GM23338 (cell line): ENCODE results near the gene CLPTM1L. TPM values are rescaled to one million over a fixed set of nuclear protein-coding genes. Genes with fewer than 3 reads are reported as not detected.

Experiments
- ATAC-seq: fragments of 200-7000 bp; cut with Tn5 transposase; 3 replicates; pipeline ENCODE4 v1.9.1; 2020
- DNase-seq: peaks from one replicate; pipeline ENCODE4 v3.0.0-alpha.2; 2015; ENCODE audit warnings: low spot score
- H2AFZ ChIP-seq: fragments of 200-600 bp; sonication (generic); 2 replicates; pipeline ENCODE4 v1.8.0; 2016; ENCODE audit warnings: antibody characterized with exemption, mild to moderate bottlenecking, moderate library complexity
- H3F3A ChIP-seq: fragments of 200-600 bp; sonication (generic); replicated peaks from 2 replicates; pipeline ENCODE4 v1.8.0; 2017; ENCODE audit warnings: antibody characterized with exemption, mixed run types, low read depth
- H3K27ac ChIP-seq: fragments of 200-600 bp; sonication (generic); 2 replicates; pipeline ENCODE4 v1.6.1; 2016; ENCODE audit warnings: low read depth
- H3K27me3 ChIP-seq: fragments of 200-600 bp; sonication (generic); 2 replicates; pipeline ENCODE4 v1.8.0; 2016; ENCODE audit warnings: mild to moderate bottlenecking, mixed run types, moderate library complexity; ENCODE audit not compliant: insufficient read depth
- H3K36me3 ChIP-seq: fragments of 200-600 bp; sonication (generic); 2 replicates; pipeline ENCODE4 v1.8.0; 2016; ENCODE audit warnings: mild to moderate bottlenecking; ENCODE audit not compliant: insufficient read depth
- H3K4me1 ChIP-seq: fragments of 200-600 bp; sonication (generic); 2 replicates; pipeline ENCODE4 v1.8.0; 2016; ENCODE audit warnings: mild to moderate bottlenecking, moderate library complexity; ENCODE audit not compliant: insufficient read depth
- H3K4me2 ChIP-seq: fragments of 200-600 bp; sonication (generic); 2 replicates; pipeline ENCODE4 v1.7.1; 2017; ENCODE audit warnings: mixed run types
- H3K4me3 ChIP-seq: fragments of 200-600 bp; sonication (generic); 2 replicates; pipeline ENCODE4 v1.6.1; 2016; ENCODE audit warnings: mixed run types
- H3K79me2 ChIP-seq: fragments of 200-600 bp; sonication (generic); replicated peaks from 2 replicates; pipeline ENCODE4 v1.8.0; 2017; ENCODE audit warnings: mild to moderate bottlenecking; ENCODE audit not compliant: insufficient read depth
- H3K9me2 ChIP-seq: fragments of 200-600 bp; sonication (generic); 2 replicates; pipeline ENCODE4 v1.8.0; 2017; ENCODE audit not compliant: insufficient read depth
- H4K20me1 ChIP-seq: fragments of 200-600 bp; sonication (generic); replicated peaks from 2 replicates; pipeline ENCODE4 v1.8.0; 2017; ENCODE audit warnings: mild to moderate bottlenecking; ENCODE audit not compliant: insufficient read depth
- H3K27ac Mint-ChIP-seq: 2 replicates; pipeline ENCODE4 v1.8.0; 2020; ENCODE audit warnings: inconsistent platforms, mild to moderate bottlenecking, moderate library complexity, mixed read lengths
- H3K27me3 Mint-ChIP-seq: 3 replicates; pipeline ENCODE4 v1.8.0; 2022; ENCODE audit warnings: low read depth, mild to moderate bottlenecking, moderate library complexity, mixed read lengths, inconsistent platforms; ENCODE audit not compliant: insufficient read depth, poor library complexity
- H3K36me3 Mint-ChIP-seq: 3 replicates; pipeline ENCODE4 v1.8.0; 2021; ENCODE audit warnings: low read depth, mild to moderate bottlenecking, inconsistent platforms, moderate library complexity, mixed read lengths
- H3K4me1 Mint-ChIP-seq: 3 replicates; pipeline ENCODE4 v1.8.0; 2020; ENCODE audit warnings: mild to moderate bottlenecking, inconsistent platforms, mixed read lengths
- H3K4me3 Mint-ChIP-seq: 3 replicates; pipeline ENCODE4 v1.8.0; 2021; ENCODE audit warnings: moderate library complexity, mild to moderate bottlenecking, inconsistent platforms, mixed read lengths
- H3K9me3 Mint-ChIP-seq: 3 replicates; pipeline ENCODE4 v1.8.0; 2020; ENCODE audit warnings: moderate library complexity, mild to moderate bottlenecking, inconsistent platforms, mixed read lengths
- CTCF ChIP-seq, 2 experiments: fragments of 200-600 bp in 1 of 2; sonication (generic) in 1 of 2; conservative IDR thresholded peaks; 2 replicates each; pipeline versions ENCODE4 v1.5.1 to v1.6.1; 2016 to 2017; ENCODE audit warnings: antibody characterized with exemption in 2 of 2, low read depth in 2 of 2, mild to moderate bottlenecking in 2 of 2, moderate library complexity in 1 of 2
- EZH2 ChIP-seq: fragments of 200-600 bp; sonication (generic); IDR thresholded peaks from one replicate; pipeline ENCODE4 v1.8.0; 2017; ENCODE audit warnings: antibody characterized with exemption, mild to moderate bottlenecking, low read depth; ENCODE audit not compliant: unreplicated experiment
- EZH2phosphoT487 ChIP-seq: fragments of 200-600 bp; sonication (generic); IDR thresholded peaks from one replicate; pipeline ENCODE4 v1.8.1; 2018; ENCODE audit warnings: antibody characterized with exemption; ENCODE audit not compliant: unreplicated experiment
- NANOG ChIP-seq: IDR thresholded peaks from 2 replicates; pipeline ENCODE4 v1.6.1; 2016; ENCODE audit warnings: antibody characterized with exemption, borderline replicate concordance
- POLR2AphosphoS5 ChIP-seq: IDR thresholded peaks from 2 replicates; pipeline ENCODE4 v1.6.1; 2016; ENCODE audit warnings: antibody characterized with exemption, low read depth
- REST ChIP-seq: IDR thresholded peaks from one replicate; pipeline ENCODE4 v1.6.1; 2018; ENCODE audit warnings: antibody characterized with exemption; ENCODE audit not compliant: unreplicated experiment
- ZNF114 ChIP-seq: fragments of 250-450 bp; sonication (Bioruptor Pico); IDR thresholded peaks from 2 replicates; pipeline ENCODE4 v1.5.0; 2020; ENCODE audit warnings: mild to moderate bottlenecking, moderate library complexity
- ZNF331 ChIP-seq: fragments of 250-450 bp; sonication (Bioruptor Pico); IDR thresholded peaks from 2 replicates; pipeline ENCODE4 v1.5.0; 2020; ENCODE audit warnings: low read depth, mild to moderate bottlenecking, moderate library complexity
- ZNF462 ChIP-seq: fragments of 250-450 bp; sonication (Bioruptor Pico); IDR thresholded peaks from 2 replicates; pipeline ENCODE4 v1.5.0; 2020; ENCODE audit warnings: mild to moderate bottlenecking, moderate library complexity
- polyA plus RNA-seq: library from polyadenylated mRNA; unstranded; fragments of >200 nt; fragmentation: Nextera tagmentation; extraction: Ambion mirVana; gene quantifications from 2 replicates; pipeline ENCODE4 v1.2.1, GENCODE V29; 2016
- total RNA-seq: library from RNA; depleted of rRNA; stranded (reverse); fragments of >200 nt; shearing (Covaris generic); gene quantifications from 2 replicates; pipeline ENCODE4 v1.2.3, GENCODE V29; 2014

Gene CLPTM1L
- total and polyA plus RNA-seq, 2 experiments from 2014 or later, result 39.9 to 110 TPM

GRCh38 chr5:1272201-1272600 lies 72.7 kb downstream of the CLPTM1L start:
- DNase-seq, result no peak
- H3K27ac ChIP-seq, result no peak overlapping the region
- Mint-ChIP-seq H3K4me1 (no peaks in the 10 kb centered on the region), H3K36me3 (peaks cover 46% of the 10 kb centered on the region), H3K9me3 (no peaks in the 10 kb centered on the region), H3K27ac (no peak overlapping the region), H3K27me3 (peaks cover 3% of the 10 kb centered on the region), H3K4me3 (no peak overlapping the region)
- peaks cover 14% of the 10 kb centered on the region; the same call in 1 of the 2 replicates for H3K36me3 ChIP-seq
- TF ChIP-seq EZH2phosphoT487 (no peak), ZNF331 (CRISPR knock-in tag) (no peak), ZNF114 (CRISPR knock-in tag) (no peak), NANOG (no peak), POLR2AphosphoS5 (no peak), EZH2 (no peak), REST (no peak)
- H3K27me3 ChIP-seq, result no peaks in the 10 kb centered on the region
- no peak overlapping the region for H3K4me2 ChIP-seq
- no peaks in the 10 kb centered on the region for H3F3A ChIP-seq
- no peaks in the 10 kb centered on the region for H3K4me1 ChIP-seq
- no peaks in the 10 kb centered on the region for H4K20me1 ChIP-seq
- H3K4me3 ChIP-seq, result no peak overlapping the region
- peaks cover 17% of the 10 kb centered on the region for H3K79me2 ChIP-seq
- ATAC-seq, result no peak
- no peak overlapping the region for H2AFZ ChIP-seq
- H3K9me2 ChIP-seq, result no peaks in the 10 kb centered on the region

GRCh38 chr5:1270933-1271914 lies 73.7 kb downstream of the CLPTM1L start:
- H3K9me2 ChIP-seq, result no peaks in the 10 kb centered on the region
- no peak overlapping the region for H3K4me3 Mint-ChIP-seq
- no peaks in the 10 kb centered on the region for H3K4me1 Mint-ChIP-seq
- H3K79me2 ChIP-seq, result peaks cover 17% of the 10 kb centered on the region
- no peak overlapping the region for H3K27ac Mint-ChIP-seq
- DNase-seq (no peak), ATAC-seq (no peak)
- H3K27ac ChIP-seq, result no peak overlapping the region
- H3K36me3 ChIP-seq, result peaks cover 18% of the 10 kb centered on the region; the same call in 1 of the 2 replicates
- no peaks in the 10 kb centered on the region for H3K9me3 Mint-ChIP-seq
- H3K27me3 Mint-ChIP-seq, result peaks cover 3% of the 10 kb centered on the region
- no peaks in the 10 kb centered on the region for H3F3A ChIP-seq
- no peaks in the 10 kb centered on the region for H4K20me1 ChIP-seq
- no peaks in the 10 kb centered on the region for H3K27me3 ChIP-seq
- H3K4me3 ChIP-seq, result no peak overlapping the region
- TF ChIP-seq NANOG (no peak), CTCF (conservative IDR thresholded peaks at IDR 0.05; ENCODE audit: low read depth in 2 of 2) (no peak), EZH2 (no peak), ZNF462 (CRISPR knock-in tag) (no peak)
- H3K36me3 Mint-ChIP-seq, result peaks cover 55% of the 10 kb centered on the region
- H2AFZ ChIP-seq, result no peak overlapping the region
- H3K4me1 ChIP-seq, result no peaks in the 10 kb centered on the region
- H3K4me2 ChIP-seq, result no peak overlapping the region
